RCC 7860 (cell line): ENCODE measurements around the gene HSD3B1.
A peak's percentile ranks its signal among the peaks of the same experiment; 100 is the strongest.

Experiments used
- DNase-seq: peaks from one replicate; pipeline ENCODE4 v3.0.0-alpha.2; 2015; ENCODE audit warnings: low spot score
- FAIRE-seq: peaks from 2 replicates; lab custom pipeline; 2012; peaks lifted over from hg19 to GRCh38; lab: Jason Lieb, UNC

Gene HSD3B1

GRCh38 chr1:119506941-119507340, at the start of gene HSD3B1:
Gene HSD3B1, plus strand, starts transcription at chr1:119507210. Its CDS starts 267 bp downstream, at chr1:119507477.
- no peak for FAIRE-seq

GRCh38 chr1:119462964-119463363, 44.0 kb upstream of the HSD3B1 start:
- DNase-seq (no peak), FAIRE-seq (no peak)

More at GRCh38 chr1:119506941-119507340, at the start of gene HSD3B1:
- DNase-seq = no peak

- no peak for DNase-seq
- no peak for FAIRE-seq
Measured at GRCh38 chr1:119463569-119463968, 43.4 kb upstream of the HSD3B1 start.

- FAIRE-seq = no peak
- DNase-seq = no peak
Measured at GRCh38 chr1:119466445-119466844, 40.6 kb upstream of the HSD3B1 start.

GRCh38 chr1:119467219-119467618, 39.8 kb upstream of the HSD3B1 start:
- DNase-seq (no peak), FAIRE-seq (no peak)

GRCh38 chr1:119467857-119468668, 38.9 kb upstream of the HSD3B1 start:
- DNase-seq = no peak
- FAIRE-seq = no peak

- no peak for DNase-seq
- no peak for FAIRE-seq
Measured at GRCh38 chr1:119469741-119470140, 37.3 kb upstream of the HSD3B1 start.

GRCh38 chr1:119470377-119470776, 36.6 kb upstream of the HSD3B1 start:
- FAIRE-seq = no peak
- no peak for DNase-seq

GRCh38 chr1:119470958-119471357, 36.1 kb upstream of the HSD3B1 start:
- DNase-seq = no peak
- FAIRE-seq = no peak

GRCh38 chr1:119471566-119471965, 35.4 kb upstream of the HSD3B1 start:
- FAIRE-seq (no peak), DNase-seq (no peak)

- DNase-seq = no peak
- FAIRE-seq = no peak
Measured at GRCh38 chr1:119472080-119472818, 34.8 kb upstream of the HSD3B1 start.

GRCh38 chr1:119472819-119473175, 34.2 kb upstream of the HSD3B1 start:
- FAIRE-seq = no peak

GRCh38 chr1:119475866-119476439, 31.1 kb upstream of the HSD3B1 start:
- no peak for FAIRE-seq
- DNase-seq = peak; percentile 8

More at GRCh38 chr1:119472819-119473175, 34.2 kb upstream of the HSD3B1 start:
- DNase-seq = no peak

- FAIRE-seq (no peak), DNase-seq (no peak)
Measured at GRCh38 chr1:119477710-119478109, 29.3 kb upstream of the HSD3B1 start.

GRCh38 chr1:119480175-119480574, 26.8 kb upstream of the HSD3B1 start:
- FAIRE-seq (no peak), DNase-seq (no peak)

- DNase-seq = no peak
- FAIRE-seq = no peak
Measured at GRCh38 chr1:119481951-119482350, 25.1 kb upstream of the HSD3B1 start.

GRCh38 chr1:119482517-119483425, 24.2 kb upstream of the HSD3B1 start:
- no peak for FAIRE-seq

GRCh38 chr1:119483441-119484200, 23.4 kb upstream of the HSD3B1 start:
- no peak for FAIRE-seq
- no peak for DNase-seq

More at GRCh38 chr1:119482517-119483425, 24.2 kb upstream of the HSD3B1 start:
- no peak for DNase-seq

- no peak for DNase-seq
- FAIRE-seq = no peak
Measured at GRCh38 chr1:119485201-119485600, 21.8 kb upstream of the HSD3B1 start.

- FAIRE-seq (no peak), DNase-seq (no peak)
Measured at GRCh38 chr1:119488216-119488615, 18.8 kb upstream of the HSD3B1 start.
